Fibroblast of lung (primary cell): ENCODE results near the gene KREMEN1. TPM values are rescaled to one million over a fixed set of nuclear protein-coding genes. Genes with fewer than 3 reads are reported as not detected.

Experiments
- DNase-seq, 2 donors: peaks; one replicate each; pipeline versions ENCODE4 v3.0.0 to v3.0.0-alpha.2; 2010; ENCODE audit warnings: low read depth in 2 of 2
- H2AFZ ChIP-seq: 2 replicates; pipeline ENCODE4 v1.5.1; 2012; ENCODE audit warnings: low read length, control low read depth, inconsistent platforms
- H3K27ac ChIP-seq: 2 replicates; pipeline ENCODE4 v1.5.1; 2011; ENCODE audit warnings: low read length, control low read depth; ENCODE audit not compliant: insufficient read depth
- H3K27me3 ChIP-seq: 2 replicates; pipeline ENCODE4 v1.5.1; 2011; ENCODE audit warnings: mild to moderate bottlenecking, low read length; ENCODE audit not compliant: control insufficient read depth, insufficient read depth
- H3K36me3 ChIP-seq: 2 replicates; pipeline ENCODE4 v1.5.1; 2011; ENCODE audit warnings: low read length; ENCODE audit not compliant: control insufficient read depth, insufficient read depth
- H3K4me1 ChIP-seq: 2 replicates; pipeline ENCODE4 v1.5.1; 2011; ENCODE audit warnings: low read length; ENCODE audit not compliant: control insufficient read depth, insufficient read depth; ENCODE audit errors: extremely low read depth
- H3K4me2 ChIP-seq: 2 replicates; pipeline ENCODE4 v1.5.1; 2011; ENCODE audit warnings: low read length, control low read depth; ENCODE audit not compliant: insufficient read depth; ENCODE audit errors: extremely low read depth
- H3K4me3 ChIP-seq, 4 experiments: fragments of 200-600 bp in 1 of 4; sonication (generic) in 1 of 4; replicated peaks in 1 of 4; 2 replicates each; pipeline ENCODE4 v1.5.1; 2011 to 2016; ENCODE audit warnings: low read length in 4 of 4, low read depth in 3 of 4, mild to moderate bottlenecking in 3 of 4, control low read depth in 2 of 4, inconsistent platforms in 1 of 4, mixed read lengths in 1 of 4; ENCODE audit not compliant: insufficient read depth in 1 of 4; ENCODE audit errors: control extremely low read depth in 1 of 4
- H3K79me2 ChIP-seq: 2 replicates; pipeline ENCODE4 v1.5.1; 2012; ENCODE audit warnings: mild to moderate bottlenecking, low read length, inconsistent platforms; ENCODE audit not compliant: control insufficient read depth, insufficient read depth
- H3K9ac ChIP-seq: 2 replicates; pipeline ENCODE4 v1.5.1; 2011; ENCODE audit warnings: mild to moderate bottlenecking, low read length, control low read depth; ENCODE audit not compliant: insufficient read depth
- H3K9me3 ChIP-seq: 2 replicates; pipeline ENCODE4 v1.5.1; 2012; ENCODE audit warnings: low read depth, low read length; ENCODE audit not compliant: control insufficient read depth, insufficient read depth
- H4K20me1 ChIP-seq: 2 replicates; pipeline ENCODE4 v1.5.1; 2011; ENCODE audit warnings: low read length; ENCODE audit not compliant: control insufficient read depth, insufficient read depth; ENCODE audit errors: extremely low read depth
- EZH2 ChIP-seq: IDR thresholded peaks from 2 replicates; pipeline ENCODE4 v1.5.1; 2012; ENCODE audit warnings: low read length, control low read depth, mild to moderate bottlenecking; ENCODE audit errors: missing control alignments
- polyA plus RNA-seq, 2 donors: library from polyadenylated mRNA; depleted of rRNA in 1 of 2; stranded (reverse) in 1 of 2; unstranded in 1 of 2; fragments of >200 nt; gene quantifications; 2 replicates each; pipeline ENCODE4 v1.2.1, GENCODE V29; 2011 to 2012; ENCODE audit warnings: missing spikeins in 1 of 2
- total RNA-seq: library from RNA; depleted of rRNA; stranded (reverse); fragments of >200 nt; gene quantifications from 2 replicates; pipeline ENCODE4 v1.2.1, GENCODE V29; 2014
- TF ChIP-seq, protein P1 (sequence below), 2 donors: IDR thresholded peaks in 1 of 2; conservative IDR thresholded peaks in 1 of 2; 1 replicate in 1 of 2; 2 replicates in 1 of 2; pipeline ENCODE4 v1.5.1; 2011 to 2012; ENCODE audit warnings: low read length in 2 of 2, control low read depth in 1 of 2, inconsistent platforms in 1 of 2, low read depth in 1 of 2, mild to moderate bottlenecking in 1 of 2

KREMEN1 gene
- total and polyA plus RNA-seq, 2 donors (not counting 1 experiment from before 2014, with no cell fraction given), result 7.0 to 12.9 TPM

DNA sequence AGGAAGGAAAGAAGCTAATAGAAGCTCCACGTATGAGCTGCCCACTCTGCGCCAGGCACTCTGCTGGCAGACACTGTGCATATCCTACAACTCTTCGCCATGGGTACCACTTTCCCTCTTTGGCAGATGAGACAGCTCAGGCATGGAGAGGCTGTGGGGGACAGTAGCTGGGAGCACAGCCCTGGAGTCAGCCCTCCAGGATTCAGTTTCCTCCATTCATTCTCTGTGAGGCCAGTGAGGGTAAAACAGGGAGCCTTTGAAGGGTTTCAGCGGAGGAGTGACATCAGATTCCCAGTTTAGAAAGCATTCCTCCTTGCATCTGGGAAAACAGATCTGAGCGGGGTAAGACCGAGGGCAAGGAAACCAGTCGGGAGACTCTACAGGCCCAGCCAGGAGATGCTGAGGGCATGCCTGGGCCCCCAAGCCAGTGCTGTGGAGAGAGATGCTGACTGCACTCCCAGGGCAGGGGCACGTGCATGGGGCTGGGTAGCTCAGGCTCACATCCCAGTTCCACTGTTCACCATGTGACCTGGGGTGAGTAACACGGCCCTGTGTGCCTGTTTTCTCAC, 74.6 kb downstream of the KREMEN1 start:
- no peak overlapping the region for H2AFZ ChIP-seq
- no peak overlapping the region for H3K4me3 ChIP-seq
- H3K9me3 ChIP-seq, result no peaks in the 10 kb centered on the region
- no peak overlapping the region for H3K4me2 ChIP-seq
- no peaks in the 10 kb centered on the region for H4K20me1 ChIP-seq
- TF ChIP-seq, protein P1, sequence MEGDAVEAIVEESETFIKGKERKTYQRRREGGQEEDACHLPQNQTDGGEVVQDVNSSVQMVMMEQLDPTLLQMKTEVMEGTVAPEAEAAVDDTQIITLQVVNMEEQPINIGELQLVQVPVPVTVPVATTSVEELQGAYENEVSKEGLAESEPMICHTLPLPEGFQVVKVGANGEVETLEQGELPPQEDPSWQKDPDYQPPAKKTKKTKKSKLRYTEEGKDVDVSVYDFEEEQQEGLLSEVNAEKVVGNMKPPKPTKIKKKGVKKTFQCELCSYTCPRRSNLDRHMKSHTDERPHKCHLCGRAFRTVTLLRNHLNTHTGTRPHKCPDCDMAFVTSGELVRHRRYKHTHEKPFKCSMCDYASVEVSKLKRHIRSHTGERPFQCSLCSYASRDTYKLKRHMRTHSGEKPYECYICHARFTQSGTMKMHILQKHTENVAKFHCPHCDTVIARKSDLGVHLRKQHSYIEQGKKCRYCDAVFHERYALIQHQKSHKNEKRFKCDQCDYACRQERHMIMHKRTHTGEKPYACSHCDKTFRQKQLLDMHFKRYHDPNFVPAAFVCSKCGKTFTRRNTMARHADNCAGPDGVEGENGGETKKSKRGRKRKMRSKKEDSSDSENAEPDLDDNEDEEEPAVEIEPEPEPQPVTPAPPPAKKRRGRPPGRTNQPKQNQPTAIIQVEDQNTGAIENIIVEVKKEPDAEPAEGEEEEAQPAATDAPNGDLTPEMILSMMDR (conservative IDR thresholded peaks at IDR 0.05 in 1 of 2, IDR thresholded peaks at IDR 0.05 in 1 of 2; ENCODE audit: low read depth in 1 of 2, low read length in 2 of 2), result no peak
- TF ChIP-seq EZH2, result no peak
- no peaks in the 10 kb centered on the region for H3K27me3 ChIP-seq
- H3K79me2 ChIP-seq, result no peaks in the 10 kb centered on the region
- H3K27ac ChIP-seq, result no peak overlapping the region
- H3K36me3 ChIP-seq, result no peaks in the 10 kb centered on the region
- H3K4me1 ChIP-seq, result no peaks in the 10 kb centered on the region
- DNase-seq, result no peak
- no peak overlapping the region for H3K9ac ChIP-seq

DNA sequence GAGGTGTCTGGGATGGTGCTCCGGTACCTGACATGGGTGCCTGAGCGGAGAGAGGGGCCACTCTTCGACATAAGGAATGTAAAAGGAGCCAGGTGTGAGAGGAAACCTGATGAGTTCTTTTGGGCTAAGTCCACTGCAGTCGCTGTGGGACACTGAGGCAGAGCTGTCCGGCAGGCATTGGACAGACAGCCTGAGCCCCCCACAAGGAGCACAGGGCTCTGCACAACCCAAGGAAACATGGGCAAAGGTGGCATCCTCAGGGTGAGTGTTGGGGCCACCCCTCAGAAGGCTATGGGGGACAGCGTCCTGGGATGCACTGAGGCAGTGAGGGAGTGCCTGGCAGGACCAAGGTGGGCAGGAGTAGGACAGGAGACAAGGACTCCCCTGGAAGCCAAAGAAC, 75.2 kb downstream of the KREMEN1 start:
- Histone ChIP-seq H3K4me3 (no peak overlapping the region), H3K4me1 (no peaks in the 10 kb centered on the region), H3K27ac (no peak overlapping the region), H3K79me2 (no peaks in the 10 kb centered on the region), H3K4me2 (no peak overlapping the region), H3K9me3 (no peaks in the 10 kb centered on the region), H2AFZ (no peak overlapping the region), H3K36me3 (no peaks in the 10 kb centered on the region), H4K20me1 (no peaks in the 10 kb centered on the region), H3K27me3 (no peaks in the 10 kb centered on the region), H3K9ac (no peak overlapping the region)
- DNase-seq, result no peak
- TF ChIP-seq, protein P1 (conservative IDR thresholded peaks at IDR 0.05 in 1 of 2, IDR thresholded peaks at IDR 0.05 in 1 of 2; ENCODE audit: low read depth in 1 of 2, low read length in 2 of 2), result no peak
- TF ChIP-seq EZH2, result no peak

DNA sequence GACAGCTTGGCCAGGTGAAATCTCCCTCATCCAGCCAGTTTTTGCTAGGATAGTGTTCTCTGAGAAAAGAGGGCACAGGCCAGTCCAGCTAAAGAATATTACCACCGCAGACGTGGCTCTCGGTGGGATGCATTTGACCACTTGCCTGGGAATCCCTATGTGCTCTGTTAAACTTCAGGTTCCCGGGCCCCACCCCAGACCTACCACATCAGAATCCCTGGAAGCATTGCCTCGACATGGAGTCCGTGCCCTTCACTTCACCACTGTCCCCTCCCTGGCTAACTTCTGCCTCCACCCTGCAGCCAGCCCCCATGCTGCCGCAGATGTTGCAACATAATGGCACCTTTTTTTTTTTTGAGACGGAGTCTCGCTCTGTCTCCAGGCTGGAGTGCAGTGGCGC, 76.0 kb downstream of the KREMEN1 start:
- Histone ChIP-seq H3K36me3 (no peaks in the 10 kb centered on the region), H3K4me2 (no peak overlapping the region), H3K27ac (no peak overlapping the region), H3K4me1 (no peaks in the 10 kb centered on the region), H3K9me3 (no peaks in the 10 kb centered on the region), H3K4me3 (no peak overlapping the region), H3K79me2 (no peaks in the 10 kb centered on the region), H4K20me1 (no peaks in the 10 kb centered on the region), H3K9ac (no peak overlapping the region), H2AFZ (no peak overlapping the region), H3K27me3 (no peaks in the 10 kb centered on the region)
- TF ChIP-seq, protein P1 (conservative IDR thresholded peaks at IDR 0.05 in 1 of 2, IDR thresholded peaks at IDR 0.05 in 1 of 2; ENCODE audit: low read depth in 1 of 2, low read length in 2 of 2), result no peak
- no peak for TF ChIP-seq EZH2
- no peak for DNase-seq
